Measurements from ENCODE around the gene CTSE. TPM values are rescaled to one million over a fixed set of nuclear protein-coding genes. Genes with fewer than 3 reads are reported as not detected.

Gene CTSE
- total RNA-seq (2022; extraction: Qiagen RNA extraction; ENCODE audit: low read depth) = not detected in 5 replicates

GRCh38 chr1:206023695-206024094 is at the start of gene CTSE:
TSS of gene CTSE (minus strand) at chr1:206023895. CDS start at chr1:206023791, 104 bp downstream.

GRCh38 chr1:206052919-206053610 is 29.4 kb upstream of the CTSE start, which contains the start of gene RHEX:
TSS of gene RHEX (plus strand) at chr1:206053173. CDS start at chr1:206097829, 44,656 bp downstream.

GRCh38 chr1:206002871-206003801 is 20.6 kb downstream of the CTSE start, which contains the start of gene RAB7B:
TSS of gene RAB7B (minus strand) at chr1:206003395. CDS start at chr1:205994135, 9,260 bp downstream.

Other genes with a start within 250 kb of the CTSE start
- gene RAB29, start 248.4 kb downstream of the CTSE start, total RNA-seq (2022; extraction: Qiagen RNA extraction; ENCODE audit: low read depth) = 9.8 to 11.7 TPM (median 10.6 TPM) in 5 replicates
- 20.5 to 23.8 TPM (median 23.2 TPM) in 5 replicates for gene SLC41A1, start 210.7 kb downstream of the CTSE start, total RNA-seq (2022; extraction: Qiagen RNA extraction; ENCODE audit: low read depth)
- gene PM20D1, start 173.8 kb downstream of the CTSE start, total RNA-seq (2022; extraction: Qiagen RNA extraction; ENCODE audit: low read depth) = not detected in 5 replicates
- gene SLC26A9, start 80.4 kb downstream of the CTSE start, total RNA-seq (2022; extraction: Qiagen RNA extraction; ENCODE audit: low read depth) = 0.08 to 0.34 TPM (median 0.09 TPM) in 5 replicates
- gene RAB7B, start 20.5 kb downstream of the CTSE start, total RNA-seq (2022; extraction: Qiagen RNA extraction; ENCODE audit: low read depth) = 1.0 to 1.8 TPM (median 1.3 TPM) in 5 replicates
- not detected in 5 replicates for gene RHEX, start 29.3 kb upstream of the CTSE start, total RNA-seq (2022; extraction: Qiagen RNA extraction; ENCODE audit: low read depth)
- not detected in 5 replicates for gene AVPR1B, start 93.5 kb upstream of the CTSE start, total RNA-seq (2022; extraction: Qiagen RNA extraction; ENCODE audit: low read depth)
- 8.9 to 12.0 TPM (median 10.7 TPM) in 5 replicates for gene FAM72A, start 178.9 kb upstream of the CTSE start, total RNA-seq (2022; extraction: Qiagen RNA extraction; ENCODE audit: low read depth)
- 17.7 to 33.9 TPM (median 27.0 TPM) in 5 replicates for gene SRGAP2, start 179.6 kb upstream of the CTSE start, total RNA-seq (2022; extraction: Qiagen RNA extraction; ENCODE audit: low read depth)

Data from A549 treated with ZK216348 at 1 μM for 4 hours (cell line).